GM12872 (cell line): ENCODE measurements around the gene OTUD1.

Source experiments
- TF ChIP-seq, protein P1 (sequence below): IDR thresholded peaks from 3 replicates; pipeline ENCODE4 v1.5.1; 2011; ENCODE audit warnings: low read depth, mild to moderate bottlenecking, low read length, moderate library complexity; ENCODE audit not compliant: insufficient read depth

Gene OTUD1

DNA sequence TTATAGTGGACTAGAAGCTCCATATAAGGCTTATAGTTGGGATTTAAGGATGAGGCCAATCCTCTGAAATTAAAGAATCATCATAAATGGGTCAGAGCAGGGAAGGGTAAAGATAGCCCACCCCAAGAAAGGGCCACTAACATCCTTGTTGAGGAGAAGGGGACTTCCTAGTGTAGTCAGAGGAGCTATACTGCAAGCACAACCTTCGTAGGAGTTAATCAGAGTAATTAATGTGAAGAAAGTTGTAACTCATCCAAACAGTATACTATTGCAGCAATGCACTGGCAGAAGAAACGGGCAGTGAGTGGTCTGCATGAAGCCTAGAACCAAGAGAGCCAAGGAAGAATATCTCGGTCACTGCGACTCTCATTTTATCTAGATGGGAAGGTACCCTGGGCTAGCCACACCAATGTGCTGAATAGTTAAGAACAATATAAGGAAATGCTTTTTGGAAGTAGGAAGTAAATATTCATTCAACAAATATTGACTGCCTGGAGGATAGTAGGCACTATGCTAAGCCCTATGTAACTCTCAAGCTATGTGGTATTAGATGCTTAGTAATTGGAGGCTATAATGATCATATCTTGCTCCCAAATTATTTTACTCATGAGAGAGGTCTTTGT is 13.3 kb downstream of the OTUD1 start:
- TF ChIP-seq, protein P1, sequence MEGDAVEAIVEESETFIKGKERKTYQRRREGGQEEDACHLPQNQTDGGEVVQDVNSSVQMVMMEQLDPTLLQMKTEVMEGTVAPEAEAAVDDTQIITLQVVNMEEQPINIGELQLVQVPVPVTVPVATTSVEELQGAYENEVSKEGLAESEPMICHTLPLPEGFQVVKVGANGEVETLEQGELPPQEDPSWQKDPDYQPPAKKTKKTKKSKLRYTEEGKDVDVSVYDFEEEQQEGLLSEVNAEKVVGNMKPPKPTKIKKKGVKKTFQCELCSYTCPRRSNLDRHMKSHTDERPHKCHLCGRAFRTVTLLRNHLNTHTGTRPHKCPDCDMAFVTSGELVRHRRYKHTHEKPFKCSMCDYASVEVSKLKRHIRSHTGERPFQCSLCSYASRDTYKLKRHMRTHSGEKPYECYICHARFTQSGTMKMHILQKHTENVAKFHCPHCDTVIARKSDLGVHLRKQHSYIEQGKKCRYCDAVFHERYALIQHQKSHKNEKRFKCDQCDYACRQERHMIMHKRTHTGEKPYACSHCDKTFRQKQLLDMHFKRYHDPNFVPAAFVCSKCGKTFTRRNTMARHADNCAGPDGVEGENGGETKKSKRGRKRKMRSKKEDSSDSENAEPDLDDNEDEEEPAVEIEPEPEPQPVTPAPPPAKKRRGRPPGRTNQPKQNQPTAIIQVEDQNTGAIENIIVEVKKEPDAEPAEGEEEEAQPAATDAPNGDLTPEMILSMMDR, result no peak

DNA sequence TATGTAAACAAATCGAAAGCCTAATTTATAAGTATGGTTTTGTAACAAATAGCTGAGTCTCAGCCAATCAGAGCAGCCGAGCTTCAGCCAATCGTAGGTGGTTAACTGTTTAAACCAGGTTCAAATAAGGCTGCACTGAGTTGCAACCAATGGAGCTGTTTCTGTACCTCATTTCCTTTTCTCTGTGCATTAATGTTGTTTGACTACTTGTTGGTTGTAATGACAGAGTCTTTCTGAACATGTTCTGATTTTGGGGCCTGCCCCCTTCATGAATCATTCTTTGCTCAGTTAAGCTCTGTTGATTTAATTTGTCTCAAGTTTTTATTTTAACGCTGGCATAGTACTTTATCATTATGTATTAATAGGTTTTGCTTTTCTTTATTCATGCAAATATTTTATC is 14.6 kb downstream of the OTUD1 start:
- TF ChIP-seq, protein P1, result no peak

DNA sequence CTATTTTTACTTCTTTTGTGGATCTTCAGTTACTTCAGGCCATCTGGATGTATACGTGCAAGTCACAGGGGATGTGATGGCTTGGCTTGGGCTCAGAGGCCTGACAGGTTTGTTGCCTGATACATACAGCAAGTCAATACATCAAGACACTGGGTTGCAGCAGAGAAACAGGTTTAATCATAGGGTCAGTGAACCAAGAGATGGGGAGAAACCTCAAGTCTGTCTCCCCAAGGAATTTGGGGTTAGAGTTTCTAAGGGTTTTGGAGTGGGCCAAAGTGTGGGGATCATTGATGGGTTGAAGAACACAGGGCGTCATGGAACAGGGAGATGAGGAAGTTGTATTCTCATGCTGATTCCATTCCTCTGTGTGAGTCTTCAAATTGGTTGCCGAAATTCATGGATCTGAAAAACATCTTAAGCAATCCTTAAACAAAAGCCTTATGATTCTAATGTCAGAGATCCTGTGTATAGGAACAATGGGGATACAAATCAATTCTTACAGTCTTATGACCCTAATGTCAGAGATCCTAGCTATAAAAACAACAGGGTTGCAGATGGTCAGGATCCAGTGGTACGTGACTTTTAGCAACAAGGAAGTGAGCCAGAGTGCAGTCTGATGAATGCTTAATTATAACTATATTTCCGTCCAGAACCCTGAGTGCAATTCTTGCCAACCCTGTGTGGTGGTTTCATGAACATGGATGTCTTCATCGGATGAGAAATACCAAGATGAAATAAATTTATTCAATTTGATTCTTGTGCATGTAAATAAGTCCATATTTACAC is 18.9 kb downstream of the OTUD1 start:
- TF ChIP-seq, protein P1, result no peak

DNA sequence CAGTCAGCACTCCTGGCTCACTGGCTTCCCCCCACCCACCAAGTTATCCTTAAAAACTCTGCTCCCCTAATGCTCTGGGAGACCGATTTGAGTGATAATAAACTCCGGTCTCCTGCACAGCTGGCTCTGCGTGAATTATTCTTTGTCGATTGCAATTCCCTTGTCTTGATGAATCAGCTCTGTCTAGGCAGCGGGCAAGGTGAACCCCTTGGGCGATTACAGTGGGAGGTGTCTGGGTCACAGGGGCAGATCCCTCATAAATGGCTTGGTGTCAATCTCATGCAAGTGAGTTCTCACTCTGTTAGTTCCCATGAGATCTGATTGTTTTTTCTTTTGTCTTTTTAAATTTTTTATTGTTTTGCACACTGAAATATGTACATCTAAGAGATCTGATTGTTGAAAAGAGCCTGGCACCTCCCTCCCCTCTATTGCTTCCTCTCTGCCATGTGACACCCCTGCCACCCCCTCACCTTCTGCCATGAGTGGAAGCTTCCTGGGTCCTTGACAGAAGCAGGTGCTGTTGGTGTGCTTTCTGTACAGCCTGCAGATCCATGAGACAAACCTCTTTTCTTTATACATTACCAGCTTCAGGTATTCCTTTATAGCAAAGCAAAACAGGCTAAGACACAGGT is 20.5 kb downstream of the OTUD1 start:
- TF ChIP-seq, protein P1, result no peak

DNA sequence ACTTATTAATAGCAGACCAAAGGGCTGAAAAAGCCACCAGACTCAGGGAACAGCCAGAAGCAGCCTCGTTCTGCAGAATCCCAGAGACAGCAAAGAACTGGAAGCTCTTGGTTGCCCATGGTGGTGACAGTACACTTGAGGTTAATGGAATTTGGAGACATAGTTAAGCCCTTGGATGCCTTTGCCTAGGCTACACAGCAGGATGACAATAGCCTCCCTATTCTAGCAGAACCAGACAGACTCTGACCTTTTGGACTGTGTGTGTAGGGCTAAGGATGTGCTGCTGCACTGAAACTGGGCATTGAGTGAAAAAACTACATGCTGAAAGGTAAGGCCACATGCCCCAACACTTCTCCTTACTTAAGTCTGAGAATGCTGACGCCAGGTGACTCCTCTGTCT is 22.7 kb downstream of the OTUD1 start:
- TF ChIP-seq, protein P1, result no peak

DNA sequence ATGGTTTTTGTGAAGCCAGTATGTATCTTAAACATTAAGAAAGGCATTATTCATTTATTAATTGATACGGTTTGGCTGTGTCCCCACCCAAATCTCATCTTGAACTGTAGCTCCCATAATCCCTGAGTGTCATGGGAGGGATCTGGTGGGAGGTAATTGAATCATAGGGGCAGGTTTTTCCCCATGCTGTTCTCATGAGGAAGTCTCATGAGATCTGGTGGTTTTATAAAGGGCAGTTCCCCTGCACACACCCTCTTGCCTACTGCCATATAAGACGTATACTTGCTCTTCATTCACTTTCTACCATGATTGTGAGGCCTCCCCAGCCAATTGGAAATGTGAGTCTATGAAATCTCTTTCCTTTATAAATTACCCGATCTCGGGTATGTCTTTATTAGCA is 28.1 kb downstream of the OTUD1 start:
- TF ChIP-seq, protein P1, result no peak

DNA sequence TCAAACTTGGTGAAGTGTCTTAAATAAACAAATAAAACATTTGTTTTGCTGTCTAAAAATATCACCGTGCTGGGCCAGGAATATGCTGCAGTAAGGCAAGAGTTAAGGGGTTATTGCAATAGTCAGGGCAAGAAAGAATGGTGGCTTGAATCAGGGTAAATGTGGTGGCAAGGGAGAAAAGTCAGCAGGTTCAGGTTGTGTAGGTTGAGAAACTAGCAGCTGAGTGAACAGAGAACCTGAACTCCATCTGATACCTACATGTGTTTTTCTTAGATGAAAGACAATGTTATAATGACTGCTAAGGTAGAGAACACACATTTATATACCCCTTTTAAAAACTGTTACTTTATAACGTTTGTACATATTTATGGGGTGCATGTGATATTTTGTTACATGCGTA is 28.7 kb downstream of the OTUD1 start:
- TF ChIP-seq, protein P1, result no peak
